ENCODE results near the gene C4orf17.
A peak's percentile ranks its signal among the peaks of the same experiment; 100 is the strongest.

C4orf17 gene

DNA sequence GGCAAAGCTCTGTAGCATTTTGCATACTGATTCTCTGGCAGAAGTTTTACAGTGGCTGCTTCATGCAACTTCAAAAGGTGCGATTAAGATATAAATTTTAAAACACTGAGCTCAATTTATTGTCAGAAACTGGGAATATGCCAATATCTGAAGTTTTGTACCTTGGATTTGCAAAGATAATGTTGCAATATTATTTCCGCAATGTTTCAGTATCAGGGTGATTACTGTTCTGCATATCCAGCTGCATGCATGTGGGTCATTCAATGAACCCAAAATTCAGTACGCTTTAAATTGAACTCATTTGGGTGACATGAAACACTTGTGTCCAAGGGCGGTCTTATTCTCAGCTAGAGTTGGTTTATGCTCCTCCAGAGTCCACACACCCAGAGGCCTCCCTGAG is 26.9 kb downstream of the C4orf17 start:
- no peak for DNase-seq

DNA sequence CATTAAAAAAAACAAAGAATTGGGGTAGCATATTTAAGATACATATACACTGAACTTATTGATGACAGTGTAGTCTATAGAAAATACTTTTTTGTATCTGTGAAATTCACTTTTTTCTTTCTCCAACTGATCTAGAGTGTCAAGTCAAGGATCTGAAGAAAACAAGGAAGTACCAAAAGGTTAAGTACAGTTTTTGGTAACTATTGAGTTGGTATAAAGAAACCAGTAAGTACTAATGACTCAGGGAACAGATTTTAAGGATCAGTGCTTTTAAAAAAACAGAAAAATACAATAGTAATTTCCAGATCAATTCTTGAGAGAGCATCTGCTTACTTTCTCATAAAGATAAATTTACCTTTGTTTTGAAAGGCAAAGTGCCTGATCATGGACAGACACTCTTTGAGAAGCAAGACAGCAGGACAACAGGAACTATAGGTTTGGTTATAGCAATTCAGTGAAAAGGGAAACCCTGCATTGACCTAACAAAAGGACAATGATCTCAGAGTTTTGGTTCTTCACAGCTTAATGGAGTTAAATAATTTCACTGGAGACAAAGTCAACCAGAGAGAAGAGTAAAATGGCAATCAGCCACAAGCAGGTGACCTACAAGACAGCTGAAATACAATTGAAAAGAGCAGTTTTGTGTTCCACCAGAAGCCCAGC is 29.6 kb downstream of the C4orf17 start:
- DNase-seq: no peak

DNA sequence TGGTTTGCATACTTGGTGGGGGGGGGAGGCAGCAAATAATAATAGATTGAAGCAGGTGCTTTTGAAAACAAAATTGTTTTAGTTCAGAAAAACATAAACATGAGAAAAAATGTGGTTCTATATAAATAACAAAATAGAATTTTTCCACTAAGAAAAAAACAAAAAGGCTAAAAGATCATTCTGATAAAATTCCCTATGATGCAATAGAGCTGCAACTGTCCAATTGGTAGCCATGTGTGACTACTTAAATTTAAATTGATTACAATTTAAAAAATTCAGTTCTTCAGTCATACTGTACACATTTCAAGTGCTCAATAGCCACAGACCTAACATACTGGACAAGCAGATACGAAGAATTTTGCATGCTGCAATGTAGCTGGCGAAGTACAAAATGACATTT is 42.1 kb downstream of the C4orf17 start:
- no peak for DNase-seq

DNA sequence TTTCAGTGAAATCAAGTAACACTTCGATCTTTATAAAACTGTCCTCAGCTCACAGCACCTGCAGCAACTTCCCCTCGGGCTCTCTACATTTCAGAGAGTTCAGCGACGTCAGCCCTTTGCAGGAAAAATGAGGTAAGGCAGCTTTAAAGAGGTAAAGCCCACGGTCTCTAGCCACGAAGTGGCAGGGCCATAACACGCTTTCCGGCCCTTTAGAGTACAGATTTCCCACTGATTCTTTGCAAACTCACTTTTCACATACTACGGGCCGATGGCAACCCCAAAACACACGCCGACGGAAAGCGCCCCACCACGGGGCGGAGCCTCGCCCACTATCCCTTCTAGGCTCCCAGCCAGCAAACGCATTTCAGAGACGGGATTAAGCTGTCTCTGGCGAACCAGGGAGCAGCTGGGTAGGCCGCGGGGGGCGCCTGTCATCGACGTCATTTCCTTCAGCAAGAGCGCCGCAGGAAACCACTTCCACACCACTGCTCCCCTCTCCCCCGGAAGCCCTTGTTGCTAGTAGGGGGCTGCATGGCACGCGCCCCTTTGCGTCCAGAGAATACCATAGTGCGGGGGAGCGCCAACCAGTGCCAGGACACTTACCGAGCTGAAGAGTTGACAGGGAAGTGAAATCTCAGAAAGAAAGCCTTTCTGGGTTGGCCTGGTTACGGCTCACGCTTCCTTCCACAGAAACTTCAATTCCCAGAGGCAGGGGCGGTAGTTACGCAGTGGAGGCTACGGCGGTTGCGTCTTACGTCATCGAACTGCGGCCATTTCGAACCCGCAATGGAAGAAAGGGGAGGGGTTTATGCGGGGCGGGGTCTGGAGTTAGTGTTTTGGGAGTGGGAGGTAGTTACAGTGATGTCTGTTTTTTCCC is 52.7 kb downstream of the C4orf17 start, which contains the start of gene TRMT10A:
Gene TRMT10A, minus strand, starts transcription at position 730 of the 877 bp plus-strand sequence. CDS start 4,701 bp downstream, outside the sequence.
- DNase-seq: peak; percentile 88

DNA sequence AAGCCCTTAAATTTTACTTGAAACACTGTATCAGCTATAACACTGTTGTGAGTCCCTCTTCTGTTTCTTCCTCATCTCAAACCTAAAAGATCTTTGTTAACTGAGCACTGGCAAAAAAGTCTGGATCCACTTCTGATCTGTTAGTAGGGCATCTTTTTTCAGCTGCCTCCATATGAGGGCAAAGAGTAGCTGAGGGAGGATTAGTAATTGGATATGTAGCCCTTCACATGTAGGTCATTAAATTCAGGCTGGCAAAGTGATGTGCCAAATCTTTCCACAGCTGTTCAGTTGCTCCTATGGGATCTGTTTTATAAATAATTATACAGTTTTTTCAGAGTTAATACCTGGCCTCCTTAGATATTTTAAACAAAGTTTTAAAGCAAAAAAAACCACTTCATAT is 54.1 kb downstream of the C4orf17 start:
- no peak for DNase-seq

DNA sequence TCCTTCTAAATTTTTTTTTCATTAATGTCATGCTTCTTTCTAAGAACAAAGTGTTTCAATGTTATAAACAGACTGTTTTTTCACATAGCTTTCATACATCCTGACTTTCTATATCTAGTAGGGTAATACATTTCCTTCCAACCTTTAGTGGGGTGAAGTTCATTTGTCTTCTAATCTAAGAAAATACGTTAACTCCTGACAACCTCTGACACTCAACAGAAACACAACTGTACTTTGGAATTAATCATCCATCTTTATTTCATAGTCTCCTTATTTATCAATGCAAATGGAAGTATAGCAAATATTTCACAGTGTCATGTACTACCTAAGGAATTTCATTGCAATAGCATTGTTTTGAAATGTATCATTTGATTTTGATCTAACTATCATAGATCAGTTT is 61.1 kb downstream of the C4orf17 start:
- DNase-seq: no peak

DNA sequence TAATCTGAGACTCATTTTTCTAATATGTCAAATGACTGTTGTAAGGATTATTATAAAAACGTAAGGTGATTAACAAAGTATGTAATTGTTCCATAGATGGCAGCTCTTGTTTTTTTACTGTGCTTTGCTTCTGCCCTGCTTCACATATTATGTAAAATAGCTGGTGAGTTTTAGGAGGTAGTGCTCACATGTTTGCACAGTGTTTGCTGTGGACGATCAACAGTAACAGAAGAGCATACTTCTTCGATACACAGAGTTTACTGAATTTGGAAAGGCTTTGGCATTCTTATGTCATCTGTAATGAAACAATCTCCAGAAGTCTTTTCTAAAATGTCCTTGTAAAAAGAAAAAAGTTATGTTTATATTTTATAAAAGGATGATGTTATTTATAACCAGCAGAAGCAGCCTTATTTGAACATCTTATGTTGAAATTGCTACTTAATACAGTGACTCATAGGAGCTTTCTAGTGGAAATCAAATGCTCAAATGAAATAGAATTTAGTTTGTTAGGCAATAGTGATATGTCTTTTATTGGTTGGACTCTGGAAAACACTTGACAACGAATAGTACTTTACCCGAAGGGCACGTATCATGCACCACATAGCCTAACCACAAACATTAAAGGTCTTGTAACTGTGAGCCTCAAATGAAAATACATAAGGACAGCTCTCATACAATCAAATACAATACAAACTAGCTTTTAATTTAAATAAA is 61.9 kb downstream of the C4orf17 start:
- no peak for DNase-seq

DNA sequence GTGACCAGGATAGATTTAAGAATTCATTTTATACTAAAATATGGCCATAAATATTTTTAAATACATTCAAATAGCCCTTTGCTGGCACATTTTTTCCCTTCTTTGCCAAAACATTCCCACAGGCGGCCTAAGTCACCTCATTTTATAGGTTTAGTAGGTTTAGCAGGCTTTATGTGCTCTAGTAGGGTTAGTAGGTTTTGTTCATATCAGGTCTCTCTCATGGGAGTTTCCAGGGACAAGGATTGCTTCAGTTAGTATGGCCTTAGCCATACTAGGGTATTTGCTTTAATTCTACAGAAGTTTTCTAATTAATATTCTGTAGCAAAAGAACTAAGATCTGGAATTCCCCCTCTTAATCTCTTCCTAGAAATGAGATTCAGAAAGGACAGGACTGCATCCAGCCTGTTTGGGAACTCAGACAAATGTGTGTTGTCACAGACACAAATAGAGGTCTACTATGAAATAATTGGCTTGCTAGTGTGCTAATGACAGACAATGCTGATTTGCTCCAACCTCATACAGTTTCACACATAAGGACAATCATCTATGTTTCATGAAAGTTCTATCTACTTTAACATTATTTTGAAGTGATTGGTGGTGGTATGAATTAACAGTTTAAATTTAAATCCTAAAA is 63.0 kb downstream of the C4orf17 start:
- no peak for DNase-seq

DNA sequence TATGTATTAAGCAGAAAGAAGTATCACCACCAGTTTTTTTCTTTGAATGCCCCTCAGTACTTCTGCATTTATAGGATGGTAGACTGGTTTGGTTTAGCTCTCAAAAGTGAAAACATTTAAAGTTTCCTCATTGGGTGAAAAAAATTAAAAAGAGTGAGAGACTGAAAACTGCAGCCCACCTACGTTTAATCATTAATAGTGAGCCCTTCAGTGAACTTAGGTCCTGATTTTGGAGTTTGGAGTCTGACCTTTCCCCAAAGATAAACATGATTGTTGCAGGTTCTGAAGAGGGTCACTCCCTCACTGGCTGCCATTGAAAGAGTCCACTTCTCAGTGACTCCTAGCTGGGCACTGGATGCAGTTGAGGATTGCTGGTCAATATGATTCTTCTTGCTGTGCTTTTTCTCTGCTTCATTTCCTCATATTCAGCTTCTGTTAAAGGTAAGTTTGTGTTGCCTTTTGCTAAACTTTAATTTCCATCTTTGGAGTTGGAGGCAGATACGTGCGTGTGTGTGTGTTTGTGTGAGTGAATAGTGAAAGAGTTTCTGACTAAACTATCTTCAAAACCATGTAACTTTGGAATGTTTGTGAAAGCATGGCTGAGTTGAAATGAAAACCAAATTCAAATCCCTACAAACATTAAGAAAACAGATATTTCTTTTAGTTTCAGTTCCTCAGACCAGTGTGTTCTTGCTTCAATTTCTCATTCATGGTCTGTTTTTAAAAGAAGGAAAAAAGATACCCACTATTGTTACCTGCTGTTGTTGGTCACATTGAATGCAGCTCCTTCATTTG is 63.9 kb downstream of the C4orf17 start, which contains the start of gene MTTP:
Gene MTTP, plus strand, starts transcription at position 295 of the 795 bp plus-strand sequence. Its CDS starts 86 bp downstream, at position 381.
- no peak for DNase-seq

DNA sequence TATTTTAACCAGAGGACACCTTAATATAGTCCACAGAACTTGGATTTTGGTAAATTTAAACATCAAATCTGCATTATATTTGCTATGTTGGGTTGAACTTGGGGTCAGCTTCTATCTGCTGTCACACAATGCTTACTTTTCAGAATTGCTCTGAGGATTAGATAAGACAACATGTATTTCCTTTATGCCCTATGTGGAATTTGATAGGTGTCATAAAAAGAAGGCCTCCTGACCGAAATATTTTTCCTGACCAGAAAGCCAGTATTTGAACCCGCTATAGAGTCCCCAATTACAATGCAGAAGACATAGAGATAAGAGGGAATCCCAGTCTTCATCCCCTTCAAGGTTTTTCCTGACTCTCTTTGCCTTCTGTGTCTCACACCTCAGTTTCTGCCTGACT is 67.9 kb downstream of the C4orf17 start:
- no peak for DNase-seq

DNA sequence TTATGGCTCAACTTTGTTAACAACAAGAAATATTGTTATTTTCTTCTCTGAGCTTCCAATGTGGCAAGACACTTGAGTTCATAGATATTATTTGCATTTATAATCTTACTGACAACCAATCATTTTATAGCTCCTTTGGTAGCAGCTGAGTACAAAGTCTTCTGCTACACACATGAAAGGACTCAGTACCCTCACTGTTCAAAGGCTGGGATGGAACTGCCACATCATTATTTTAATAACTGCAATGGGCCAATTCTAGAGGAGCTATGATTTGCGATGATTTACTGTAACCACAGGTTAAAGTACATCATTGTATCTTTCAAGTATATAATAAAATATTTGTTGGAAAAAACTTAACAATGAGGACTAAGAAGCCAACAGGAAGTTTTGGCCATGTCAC is 74.7 kb downstream of the C4orf17 start:
- DNase-seq: no peak

DNA sequence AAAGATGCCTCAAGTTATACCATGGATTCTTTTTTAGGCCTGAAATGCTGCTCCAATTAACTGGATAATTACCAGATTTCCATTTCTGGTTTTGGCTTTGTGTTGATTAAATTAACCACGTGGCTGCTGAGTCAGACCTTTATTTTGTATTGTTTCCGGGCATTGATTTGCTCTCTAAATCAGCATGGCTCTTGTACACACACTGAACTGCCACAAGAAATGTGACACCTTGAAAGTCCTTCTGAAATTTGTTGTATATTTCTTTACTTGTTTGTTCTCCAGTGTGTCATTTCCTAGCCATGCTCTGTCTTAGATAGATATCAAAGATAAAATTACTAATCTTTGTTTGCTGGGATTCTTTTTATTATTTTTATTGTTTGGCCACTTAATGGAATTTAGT is 75.5 kb downstream of the C4orf17 start:
- DNase-seq: no peak

DNA sequence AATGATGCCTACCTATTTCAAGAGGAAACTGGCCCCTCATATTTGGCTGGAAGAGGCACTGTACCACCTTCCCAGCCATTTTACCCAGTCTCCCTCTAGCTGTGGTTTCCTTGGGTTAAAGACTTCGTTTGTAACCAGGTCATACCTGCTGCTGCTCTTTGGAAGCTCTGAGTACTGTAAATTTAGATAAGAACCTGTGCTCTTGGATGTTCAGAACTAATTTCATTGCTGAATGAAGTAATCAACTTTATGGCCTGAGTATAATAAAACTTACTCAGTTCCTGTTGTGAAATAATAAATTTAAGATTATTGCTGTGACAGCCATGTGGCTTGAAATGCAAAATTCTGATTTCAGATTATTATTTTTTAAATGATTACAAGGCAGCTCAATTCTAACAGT is 76.0 kb downstream of the C4orf17 start:
- no peak for DNase-seq

DNA sequence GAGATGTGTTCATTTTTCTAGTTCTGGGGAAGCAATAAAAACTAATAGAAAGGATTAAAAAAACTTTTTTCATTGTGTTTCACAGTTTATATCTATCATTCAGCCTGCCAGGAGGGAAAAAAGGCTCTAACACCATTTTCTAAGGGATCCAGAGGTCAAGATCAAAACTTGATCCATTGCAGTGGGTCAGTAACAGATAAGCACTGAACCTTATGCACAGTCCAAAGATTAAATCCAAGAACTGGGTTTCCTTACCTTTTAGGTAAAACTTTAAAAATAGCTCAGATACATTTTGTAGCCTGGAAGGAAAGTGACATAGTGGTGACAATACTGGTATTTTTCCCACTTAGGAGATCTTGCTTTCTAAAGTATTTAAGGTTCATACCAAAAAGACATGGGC is 76.5 kb downstream of the C4orf17 start:
- no peak for DNase-seq

DNA sequence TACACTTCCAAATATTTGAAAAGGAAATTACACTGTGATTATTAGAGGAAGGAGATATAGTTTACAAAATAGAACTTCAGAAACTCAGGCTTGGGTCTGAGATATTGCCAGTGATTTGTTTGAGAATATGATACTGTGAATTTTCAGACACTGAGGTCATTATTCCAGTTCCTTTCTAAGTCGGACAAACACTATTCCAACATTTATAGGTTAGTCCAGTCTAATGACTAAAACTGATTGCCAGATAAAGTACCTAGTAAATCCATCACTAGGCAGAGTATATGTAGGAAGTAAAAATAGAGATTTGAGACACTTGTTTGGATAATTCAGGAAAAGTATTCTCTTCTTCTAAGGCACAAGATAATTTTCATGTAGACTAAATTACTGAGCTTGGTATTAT is 77.0 kb downstream of the C4orf17 start:
- no peak for DNase-seq

DNA sequence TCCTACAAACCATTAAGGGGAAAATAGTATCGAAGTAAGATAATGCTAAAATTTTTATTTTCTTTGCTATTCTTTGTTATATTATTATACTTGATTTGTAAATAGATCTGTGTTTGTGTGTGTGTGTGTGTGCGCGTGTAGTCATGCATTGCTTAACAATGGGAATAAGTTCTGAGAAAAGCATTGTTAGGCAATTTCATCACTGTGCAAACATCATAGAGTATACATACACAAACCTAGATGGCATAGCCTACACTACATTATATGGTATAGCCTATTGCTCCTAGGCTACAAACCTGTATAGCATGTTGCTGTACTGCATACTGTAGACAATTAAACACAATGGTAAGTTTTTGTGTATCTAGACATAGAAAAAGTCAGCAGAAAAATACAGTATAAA is 80.9 kb downstream of the C4orf17 start:
- DNase-seq: no peak
